ENCODE measurements around the gene SNX5. TPM values are rescaled to one million over a fixed set of nuclear protein-coding genes. Genes with fewer than 3 reads are reported as not detected.

Gene SNX5
- total and polyA plus RNA-seq, 2 of the 13 experiments (the other 11 are each of a cell fraction or from before 2014, with no cell fraction given) = 664 to 1,040 TPM

GRCh38 chr20:18001131-18001921, 32.7 kb upstream of the SNX5 start (continued):
- TF ChIP-seq USF2 (IDR thresholded peaks at IDR 0.05; ENCODE audit: low read depth, low read length) (peak; percentile 83), USF2 (CRISPR knock-in tag; IDR thresholded peaks at IDR 0.05; ENCODE audit: borderline replicate concordance) (peak; percentile 77; the same call in 1 of the 2 replicates), ZNF350 (CRISPR knock-in tag; IDR thresholded peaks at IDR 0.05; ENCODE audit: borderline replicate concordance, low read depth) (peak; percentile 66; the same call in 1 of the 2 replicates), SP4 (CRISPR knock-in tag; IDR thresholded peaks at IDR 0.05) (peak; percentile 30; the same call in 1 of the 2 replicates), NFE2L1 (CRISPR knock-in tag; IDR thresholded peaks at IDR 0.05; ENCODE audit: borderline replicate concordance) (no peak; the same call in 1 of the 2 replicates), NFKBIZ (CRISPR knock-in tag; IDR thresholded peaks at IDR 0.05) (no peak), NCOA2 (CRISPR knock-in tag; IDR thresholded peaks at IDR 0.05) (no peak), ZNF605 (CRISPR knock-in tag; IDR thresholded peaks at IDR 0.05) (no peak), ZNF276 (CRISPR knock-in tag; IDR thresholded peaks at IDR 0.05; ENCODE audit: low read depth) (no peak), ZNF672 (CRISPR knock-in tag; IDR thresholded peaks at IDR 0.05) (no peak), SMAD1 (CRISPR knock-in tag; IDR thresholded peaks at IDR 0.05; ENCODE audit: borderline replicate concordance, low read depth) (no peak), ZSCAN20 (CRISPR knock-in tag; IDR thresholded peaks at IDR 0.05; ENCODE audit: borderline replicate concordance) (no peak), RAD21 (CRISPR knock-in tag; IDR thresholded peaks at IDR 0.05) (0 out of 2 replicates have a peak, but pooled peaks have one; percentile 4), PRDM10 (CRISPR knock-in tag; IDR thresholded peaks at IDR 0.05; ENCODE audit: low read depth) (peak; percentile 50; the same call in 1 of the 2 replicates), TEAD3 (CRISPR knock-in tag; optimal IDR thresholded peaks at IDR 0.05; ENCODE audit: borderline replicate concordance) (peak; percentile 78), GTF2F1 (IDR thresholded peaks at IDR 0.05; ENCODE audit: low read length) (no peak), IRF2 (CRISPR knock-in tag; IDR thresholded peaks at IDR 0.05) (0 out of 2 replicates have a peak, but pooled peaks have one; percentile 35), FOXK2 (IDR thresholded peaks at IDR 0.05) (no peak), KDM2A (CRISPR knock-in tag; IDR thresholded peaks at IDR 0.05; ENCODE audit: borderline replicate concordance, low read depth) (peak; percentile 55; the same call in 1 of the 2 replicates), HNRNPL (IDR thresholded peaks at IDR 0.05; ENCODE audit: low read depth, low read length) (no peak)
